CD4-positive, alpha-beta T cell treated with Interleukin-2 at 100 ng/mL for 4 hours (primary cell): Measurements from ENCODE around the gene CD151.
A peak's percentile ranks its signal among the peaks of the same experiment; 100 is the strongest.

ENCODE experiments used
- DNase-seq: peaks from one replicate; pipeline ENCODE4 v3.0.0-alpha.2; 2020; ENCODE audit warnings: low spot score

The CD151 gene

GRCh38 chr11:797296-798092 is 35.3 kb upstream of the CD151 start:
- DNase-seq: peak; percentile 83

GRCh38 chr11:798093-798713 is 34.5 kb upstream of the CD151 start, which contains the start of gene SLC25A22:
Gene SLC25A22, minus strand, starts transcription at chr11:798281. Its CDS starts 3,275 bp downstream, at chr11:795006.
- DNase-seq: peak; percentile 81

DNA sequence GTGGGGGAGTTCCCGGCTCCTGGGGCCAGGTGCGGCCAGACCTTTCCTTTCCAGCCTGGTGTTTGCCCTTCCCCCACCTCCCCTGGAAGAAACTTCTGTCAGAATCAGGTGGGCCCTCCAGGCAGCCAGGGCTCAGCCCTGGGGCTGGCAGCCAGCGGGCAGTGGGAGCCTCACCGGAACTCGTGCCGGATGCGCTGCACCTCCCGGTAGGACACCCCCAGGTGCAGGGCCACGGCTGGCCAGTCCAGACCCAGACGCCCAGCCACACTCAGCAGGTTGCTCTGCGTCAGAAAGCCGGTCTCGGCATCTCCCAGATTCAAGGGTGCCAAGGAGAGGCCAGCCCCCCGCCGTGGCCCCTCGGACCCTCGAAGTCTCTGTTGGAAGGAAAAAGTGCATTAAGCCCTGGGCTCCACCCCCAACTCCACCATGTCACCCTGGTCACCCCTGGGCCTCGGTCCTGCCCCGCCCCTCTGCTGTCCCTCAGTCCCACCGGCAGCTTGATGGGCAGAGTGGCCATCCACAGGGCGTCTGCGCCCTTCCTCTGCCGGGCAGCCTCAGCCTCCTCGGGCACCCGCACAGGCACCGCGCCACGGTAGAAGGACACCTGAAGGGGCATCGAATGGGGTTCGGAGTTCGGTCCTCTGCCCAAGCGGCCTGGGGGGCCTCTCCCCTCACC is 33.0 kb upstream of the CD151 start:
- DNase-seq: no peak

DNA sequence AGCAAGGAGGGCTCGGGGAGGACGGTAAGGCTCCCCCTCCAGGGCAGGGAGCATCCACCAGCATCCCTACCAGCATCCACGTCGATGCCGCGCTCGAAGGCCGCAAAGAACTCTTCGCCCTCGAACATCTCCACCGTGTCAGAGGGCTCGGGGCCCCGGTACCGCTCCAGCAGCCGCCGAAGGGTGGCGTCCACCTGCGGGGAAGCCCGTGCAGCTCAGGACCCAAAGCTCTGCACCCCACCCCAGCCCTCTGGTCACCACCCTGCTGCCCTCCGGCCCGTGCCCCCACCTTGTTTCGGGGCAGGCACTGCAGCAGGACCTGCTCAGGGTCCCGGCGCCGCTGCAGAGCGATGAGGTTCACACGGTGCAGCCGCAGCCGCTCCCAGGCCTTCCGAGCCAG is 32.3 kb upstream of the CD151 start:
- DNase-seq: no peak

DNA sequence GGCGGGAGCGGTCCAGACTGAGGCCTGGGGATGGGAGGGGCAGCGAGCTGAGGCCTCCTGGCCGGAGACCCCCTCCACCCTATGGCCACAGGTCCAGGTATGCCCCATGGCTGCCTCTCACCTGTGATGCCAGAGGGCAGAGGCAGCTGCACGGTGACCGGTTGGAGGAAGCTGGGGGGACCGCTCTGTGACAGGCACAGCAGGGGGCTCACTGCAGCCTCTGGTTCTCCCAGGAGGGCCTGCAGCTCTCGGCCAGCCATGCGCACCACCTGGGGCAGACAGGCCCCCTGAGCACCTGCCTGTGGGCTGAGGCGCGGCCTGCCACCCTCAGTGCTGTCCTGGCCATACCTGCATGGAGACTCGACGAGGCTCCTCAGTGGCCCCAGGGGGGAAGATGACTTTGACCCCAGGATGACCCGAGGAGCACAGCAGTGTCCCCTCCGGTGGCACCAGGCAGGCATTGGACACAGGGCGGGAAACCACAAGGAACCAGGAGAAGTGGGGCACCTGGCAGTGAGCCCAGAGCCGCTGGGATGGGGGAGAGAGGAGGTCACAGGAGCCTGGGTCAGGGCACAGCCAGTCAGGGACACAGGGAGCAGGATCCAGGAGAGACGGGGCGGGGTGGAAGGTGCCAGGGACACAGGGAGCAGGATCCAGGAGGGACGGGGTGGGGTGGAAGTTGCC is 31.5 kb upstream of the CD151 start:
- no peak for DNase-seq

DNA sequence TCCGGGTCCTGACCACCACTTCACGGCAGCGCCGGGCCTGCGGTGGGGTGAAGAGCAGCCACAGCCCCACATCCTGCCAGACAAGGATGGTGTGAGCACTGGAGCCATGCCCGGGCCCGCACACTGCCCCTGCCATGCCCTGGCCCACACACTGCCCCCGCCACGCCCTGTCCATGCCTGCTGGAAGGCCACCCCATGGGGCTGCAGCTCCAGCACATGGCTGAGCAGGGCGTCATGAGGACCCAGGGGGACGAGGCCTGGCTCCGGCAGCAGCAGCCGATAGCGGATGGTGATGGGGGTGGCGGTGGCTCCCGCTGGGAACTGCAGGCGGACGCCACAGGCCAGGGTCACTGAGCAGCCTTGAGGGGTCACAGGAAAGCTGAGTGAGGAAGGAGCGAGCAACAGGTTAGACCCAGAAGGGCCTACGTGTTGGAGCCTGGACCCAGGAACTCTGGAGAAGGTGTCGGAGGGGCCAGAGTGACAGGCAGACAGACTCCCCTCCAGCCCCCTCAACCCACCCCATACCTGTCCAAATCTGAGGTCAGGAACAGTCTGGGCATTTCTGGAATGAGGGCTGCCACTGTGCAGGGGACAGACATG is 30.6 kb upstream of the CD151 start:
- no peak for DNase-seq

DNA sequence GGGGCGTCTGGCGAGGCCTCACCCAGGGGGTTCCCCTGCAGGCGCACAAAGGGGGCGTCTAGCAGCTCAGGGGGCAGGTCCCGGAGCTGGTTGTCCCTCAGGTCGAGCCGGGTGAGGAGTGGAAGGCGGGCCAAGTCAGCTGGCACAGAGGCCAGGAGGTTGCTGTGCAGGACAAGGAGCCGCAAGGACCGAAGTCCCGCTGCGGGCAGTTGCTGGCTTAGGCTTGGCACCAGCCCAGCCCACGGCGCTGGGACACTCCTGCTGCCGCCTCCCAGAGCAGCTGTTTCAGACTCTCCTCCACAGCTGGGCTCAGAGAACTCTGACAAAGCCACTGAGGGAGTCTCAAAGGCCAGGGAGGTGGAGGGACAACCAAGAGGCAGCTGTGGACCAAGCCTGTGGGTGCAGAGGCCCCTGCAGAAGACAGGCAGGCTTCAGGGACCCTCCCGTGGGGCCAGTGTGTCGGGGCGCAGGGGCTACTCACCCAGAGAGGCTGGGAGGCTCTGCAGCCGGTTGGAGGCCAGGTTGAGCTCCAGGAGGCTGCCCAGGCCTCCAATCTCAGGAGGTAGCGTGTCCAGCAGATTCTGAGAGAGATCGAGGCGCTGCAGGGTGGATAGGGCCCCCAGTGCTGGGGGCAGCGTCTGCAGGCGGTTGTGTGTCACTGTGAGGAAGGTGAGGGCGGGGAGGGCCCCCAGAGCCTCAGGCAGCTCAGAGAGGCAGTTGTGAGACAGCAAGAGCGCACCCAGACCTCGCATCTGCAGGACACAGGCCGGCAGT is 29.9 kb upstream of the CD151 start:
- no peak for DNase-seq

- DNase-seq: no peak
Observed at GRCh38 chr11:803467-803742, 29.3 kb upstream of the CD151 start.

DNA sequence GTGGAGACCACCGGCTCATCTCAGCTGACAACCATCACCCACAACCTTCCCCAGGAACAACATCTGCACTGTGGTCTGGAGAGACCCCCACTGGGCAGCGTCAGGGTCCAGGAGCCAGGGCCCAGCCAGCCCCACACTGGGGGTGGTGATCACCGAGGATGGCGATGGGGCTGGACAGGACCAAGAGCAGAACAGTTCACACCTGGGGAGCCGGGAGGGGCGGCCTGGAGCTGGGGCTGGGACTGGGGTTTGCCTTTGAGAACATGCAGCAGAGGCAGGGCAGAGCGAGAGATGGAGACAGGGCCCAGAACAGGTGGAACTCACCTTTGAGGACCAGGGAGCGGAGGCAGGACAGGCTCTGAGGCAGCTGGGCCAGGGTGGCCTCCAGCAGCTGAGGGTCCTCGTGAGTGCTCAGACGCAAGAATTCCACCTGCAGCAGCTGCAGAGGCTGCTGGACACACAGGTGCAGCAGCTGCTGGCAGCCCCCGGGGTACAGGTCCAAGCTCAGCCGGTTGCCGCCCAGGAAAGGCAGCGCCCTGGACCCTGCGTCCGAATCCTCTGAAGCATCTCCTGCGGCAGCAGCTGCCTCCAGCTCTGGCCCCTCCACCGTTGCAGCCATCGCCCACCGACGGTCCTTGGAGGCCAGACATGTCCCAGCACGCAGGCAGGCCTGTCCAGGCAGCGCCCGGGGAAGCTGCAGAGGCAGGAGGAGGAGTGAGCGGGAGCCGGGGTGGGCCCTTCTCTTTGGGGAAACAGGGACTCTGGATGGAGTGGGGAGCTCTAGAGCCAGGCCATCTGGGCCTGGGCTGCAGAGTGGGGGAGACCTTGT is 28.8 kb upstream of the CD151 start:
- no peak for DNase-seq

GRCh38 chr11:804599-804964 is 28.2 kb upstream of the CD151 start:
- no peak for DNase-seq

GRCh38 chr11:808427-809286 is 24.1 kb upstream of the CD151 start:
- DNase-seq: peak; percentile 47

DNA sequence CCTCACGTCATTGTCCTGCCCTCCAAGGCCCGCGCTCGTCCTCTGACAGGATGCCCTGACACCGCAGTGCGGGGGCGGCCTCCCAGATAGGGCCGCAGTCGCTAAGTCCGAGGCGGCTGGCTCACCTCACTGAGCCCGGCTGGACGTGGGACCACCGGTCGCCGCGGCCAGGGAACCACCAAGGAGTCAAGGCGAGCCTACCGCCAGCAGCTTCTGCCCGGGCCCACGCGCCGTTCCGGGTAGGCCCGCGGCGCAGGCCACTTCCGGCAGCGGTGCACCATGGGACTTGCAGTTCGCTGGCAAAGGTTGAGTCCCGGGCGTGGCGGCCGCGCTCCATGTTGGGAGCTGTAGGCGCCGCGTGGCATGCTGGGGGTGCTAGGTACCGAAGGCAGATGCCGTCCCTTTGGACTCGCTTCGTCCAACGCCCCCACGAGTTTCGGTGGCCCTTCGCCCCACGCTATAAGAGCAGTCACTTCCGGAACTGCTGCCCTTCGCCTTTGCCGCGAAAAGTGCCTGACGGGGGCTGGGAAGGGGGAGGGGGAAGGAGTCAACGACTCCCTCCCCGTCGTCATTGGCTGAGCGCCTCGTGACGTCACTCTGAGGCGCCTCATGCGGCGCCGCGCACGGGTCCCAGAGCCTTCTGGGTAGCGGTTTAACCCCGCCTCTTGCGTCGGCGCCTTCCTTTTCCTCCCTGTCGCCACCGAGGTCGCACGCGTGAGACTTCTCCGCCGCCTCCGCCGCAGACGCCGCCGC is 23.3 kb upstream of the CD151 start, which contains the start of gene RPLP2:
TSS of gene RPLP2 (plus strand) at position 681 of the 753 bp plus-strand sequence. CDS start 268 bp downstream, outside the sequence.
- DNase-seq: peak; percentile 96

GRCh38 chr11:810040-810567 is 22.6 kb upstream of the CD151 start:
- DNase-seq: no peak

GRCh38 chr11:811446-812245 is 21.1 kb upstream of the CD151 start:
- DNase-seq: no peak

GRCh38 chr11:812390-812789 is 20.4 kb upstream of the CD151 start:
- DNase-seq: no peak

DNA sequence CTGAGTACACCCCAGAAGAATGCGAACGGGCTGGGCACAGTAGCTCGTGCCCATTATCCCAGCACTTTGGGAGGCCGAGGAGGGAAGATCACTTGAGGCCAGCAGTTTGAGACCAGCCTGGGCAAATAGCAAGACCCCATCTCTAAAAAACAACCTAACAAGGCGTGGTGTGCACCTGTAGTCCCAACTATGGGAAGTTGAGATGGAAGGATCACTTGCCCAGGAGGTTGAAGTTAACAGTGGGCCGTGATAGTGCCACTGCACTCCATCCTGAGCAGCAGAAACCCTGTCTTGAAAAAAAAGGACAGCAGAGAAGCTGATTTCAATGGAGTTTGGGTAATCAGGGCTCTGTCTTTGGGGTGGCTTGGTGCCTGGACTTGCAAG is 19.7 kb upstream of the CD151 start:
- no peak for DNase-seq

DNA sequence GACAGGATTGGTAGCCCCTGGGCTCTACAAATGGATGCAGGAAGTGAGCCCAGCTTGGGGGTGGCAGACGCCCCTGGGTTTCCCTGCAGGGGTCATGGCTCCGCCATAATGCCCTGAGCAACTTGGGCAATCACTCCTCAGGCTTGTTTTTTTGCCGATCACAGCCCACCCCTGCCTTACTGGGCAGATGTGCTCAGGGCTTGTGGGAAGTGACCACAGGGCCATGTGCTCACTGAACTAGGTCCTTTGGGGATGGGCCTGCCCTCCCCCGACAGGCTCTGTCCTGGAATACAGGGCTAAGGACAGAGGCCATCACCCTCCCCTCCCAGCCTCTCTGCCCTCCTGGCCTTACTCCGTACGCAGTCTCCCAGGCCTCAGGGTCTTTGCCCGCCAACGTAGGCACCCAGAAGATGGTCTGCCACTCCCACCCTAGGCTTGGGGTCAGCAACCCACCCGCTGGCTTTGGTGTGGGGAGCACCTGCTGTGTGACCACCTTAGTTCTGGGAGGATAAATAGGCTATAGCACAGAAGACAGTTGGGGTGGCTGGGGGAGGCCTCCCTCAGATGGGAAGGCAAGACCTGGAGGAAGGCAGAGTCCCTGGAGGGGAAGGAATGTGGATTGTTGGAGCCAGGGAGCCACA is 19.2 kb upstream of the CD151 start:
- DNase-seq: no peak
